ENCODE results near the gene ZBTB8B. TPM values are rescaled to one million over a fixed set of nuclear protein-coding genes. Genes with fewer than 3 reads are reported as not detected.
A peak's percentile ranks its signal among the peaks of the same experiment; 100 is the strongest.
"Not testable (repeated sequence)": the region's sequence is repeated elsewhere in the genome, so short reads cannot be mapped to it uniquely, and the experiment has no call there.

Gene ZBTB8B
- total RNA-seq, 1 experiment from 2014 or later = 1.9 TPM

GRCh38 chr1:32438136-32438535 lies 26.7 kb upstream of the ZBTB8B start:
- Histone ChIP-seq H4K91ac (ENCODE audit: insufficient read length, low read depth, low read length) (no peak overlapping the region), H3K4me2 (ENCODE audit: insufficient read depth, insufficient read length, low read length) (peak overlapping the region; percentile 29), H2BK120ac (ENCODE audit: low read depth, low read length, poor library complexity, severe bottlenecking) (no peak overlapping the region), H3K23me2 (ENCODE audit: insufficient read length, low read depth, low read length, poor library complexity, severe bottlenecking) (no peaks in the 10 kb centered on the region), H3K9ac (ENCODE audit: extremely low read depth, insufficient read length, low read length) (no peak overlapping the region), H3T11ph (ENCODE audit: low read length) (no peak overlapping the region), H3K23ac (ENCODE audit: insufficient read length, low read depth, low read length) (no peak overlapping the region), H3K79me2 (ENCODE audit: insufficient read depth, low read length) (no peaks in the 10 kb centered on the region), H3K4me1 (ENCODE audit: insufficient read depth, low read length) (no peaks in the 10 kb centered on the region; the same call in 1 of the 2 replicates), H3K56ac (ENCODE audit: insufficient read length, low read depth, low read length) (no peak overlapping the region), H3K14ac (ENCODE audit: insufficient read depth, low read length) (no peak overlapping the region), H3K9me3 (ENCODE audit: control insufficient read depth, low read depth, low read length) (no peaks in the 10 kb centered on the region), H4K8ac (replicated peaks; ENCODE audit: insufficient read length, low read depth, low read length) (no peak overlapping the region), H2AK5ac (ENCODE audit: insufficient read length, low read length) (no peak overlapping the region), H2AFZ (ENCODE audit: low read length) (no peak overlapping the region), H3K79me1 (ENCODE audit: insufficient read depth, low read depth, low read length, poor library complexity, severe bottlenecking) (no peaks in the 10 kb centered on the region), H4K20me1 (ENCODE audit: control insufficient read depth, insufficient read depth, insufficient read length) (no peaks in the 10 kb centered on the region), H2BK5ac (ENCODE audit: insufficient read length, low read length) (no peak overlapping the region), H4K5ac (ENCODE audit: insufficient read length, low read depth, low read length) (no peak overlapping the region), H2BK15ac (ENCODE audit: low read depth, low read length) (no peak overlapping the region), H3K18ac (ENCODE audit: insufficient read length, low read depth, low read length) (no peak overlapping the region), H2BK20ac (ENCODE audit: low read depth, low read length, poor library complexity, severe bottlenecking) (no peak overlapping the region), H3K27ac (ENCODE audit: insufficient read length, low read depth, low read length) (peak overlapping the region; percentile 69), H3K4ac (ENCODE audit: low read depth, low read length) (no peak overlapping the region), H2BK12ac (ENCODE audit: insufficient read length, low read depth, low read length) (no peak overlapping the region), H3K27me3 (ENCODE audit: insufficient read depth, low read length) (no peaks in the 10 kb centered on the region)
- Mint-ChIP-seq H3K27me3 (ENCODE audit: low read depth) (peaks cover under 1% of the 10 kb centered on the region; the same call in 1 of the 2 replicates), H3K27ac (peak overlapping the region in 1 of 3 experiments; percentile 99; a peak in 5 of 7 replicates), H3K4me1 (peaks cover 6 to 30% of the 10 kb centered on the region in 2 experiments), H3K9me3 (peaks cover 35 to 36% of the 10 kb centered on the region in 2 experiments), H3K36me3 (ENCODE audit: insufficient read depth in 1 of 3, low read depth in 3 of 3) (peaks cover 6 to 36% (median 20%) of the 10 kb centered on the region in 3 experiments; a peak in 6 of 7 replicates), H3K4me3 (peak overlapping the region; percentile 16 to 63; a peak in 4 of 5 replicates)
- DNase-seq = peak; percentile 72
- WGBS (ENCODE audit: extremely low coverage, insufficient read length, low lambda C conversion rate) = no CpG with 5 or more reads among the region's 1 CpG
- no peak for TF ChIP-seq CTCF (conservative IDR thresholded peaks at IDR 0.05)

DNA sequence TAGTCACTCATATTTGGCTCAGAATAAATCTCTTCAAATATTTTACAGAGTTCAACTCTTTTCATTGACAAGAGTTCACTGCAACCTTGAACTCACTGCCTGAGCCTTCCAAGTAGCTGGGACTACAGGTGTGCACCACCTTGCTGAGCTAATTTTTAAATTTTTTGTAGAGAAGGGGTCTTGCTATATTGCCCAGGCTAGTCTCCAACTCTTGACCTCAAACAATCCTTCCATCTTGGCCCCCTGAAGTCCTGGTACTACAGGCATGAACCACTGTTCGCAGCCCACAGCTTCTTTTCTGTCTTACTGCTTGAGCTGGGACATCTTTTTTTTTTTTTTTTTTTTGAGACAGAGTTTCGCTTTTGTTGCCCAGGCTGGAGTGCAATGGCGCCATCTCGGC lies 26.1 kb upstream of the ZBTB8B start:
- H4K20me1 ChIP-seq (ENCODE audit: control insufficient read depth, insufficient read depth, insufficient read length); H3K9me3 ChIP-seq (ENCODE audit: control insufficient read depth, low read depth, low read length); H2BK15ac ChIP-seq (ENCODE audit: low read depth, low read length); H2AFZ ChIP-seq (ENCODE audit: low read length); H3K27ac ChIP-seq (ENCODE audit: insufficient read length, low read depth, low read length); H2BK12ac ChIP-seq (ENCODE audit: insufficient read length, low read depth, low read length); H3K27me3 ChIP-seq (ENCODE audit: insufficient read depth, low read length); H3K79me2 ChIP-seq (ENCODE audit: insufficient read depth, low read length); H3K27me3 Mint-ChIP-seq (ENCODE audit: low read depth); H3K18ac ChIP-seq (ENCODE audit: insufficient read length, low read depth, low read length); H4K91ac ChIP-seq (ENCODE audit: insufficient read length, low read depth, low read length); H3K9ac ChIP-seq (ENCODE audit: extremely low read depth, insufficient read length, low read length); H4K8ac ChIP-seq (replicated peaks; ENCODE audit: insufficient read length, low read depth, low read length); H3K23ac ChIP-seq (ENCODE audit: insufficient read length, low read depth, low read length); H2BK120ac ChIP-seq (ENCODE audit: low read depth, low read length, poor library complexity, severe bottlenecking); H3K56ac ChIP-seq (ENCODE audit: insufficient read length, low read depth, low read length); H3K14ac ChIP-seq (ENCODE audit: insufficient read depth, low read length); H4K5ac ChIP-seq (ENCODE audit: insufficient read length, low read depth, low read length); H2BK5ac ChIP-seq (ENCODE audit: insufficient read length, low read length); H3K4ac ChIP-seq (ENCODE audit: low read depth, low read length); H2AK5ac ChIP-seq (ENCODE audit: insufficient read length, low read length); H3K23me2 ChIP-seq (ENCODE audit: insufficient read length, low read depth, low read length, poor library complexity, severe bottlenecking); H3K79me1 ChIP-seq (ENCODE audit: insufficient read depth, low read depth, low read length, poor library complexity, severe bottlenecking); DNase-seq; H3K4me1 ChIP-seq (ENCODE audit: insufficient read depth, low read length); H3K4me3 Mint-ChIP-seq; H3T11ph ChIP-seq (ENCODE audit: low read length); H3K4me2 ChIP-seq (ENCODE audit: insufficient read depth, insufficient read length, low read length): not testable (repeated sequence)
- H2BK20ac ChIP-seq (ENCODE audit: low read depth, low read length, poor library complexity, severe bottlenecking) = peak overlapping the region; percentile 95
- H3K9me3 Mint-ChIP-seq = peaks cover 35 to 36% of the 10 kb centered on the region in 2 experiments
- peaks cover 6 to 36% (median 20%) of the 10 kb centered on the region in 3 experiments; a peak in 6 of 7 replicates for H3K36me3 Mint-ChIP-seq (ENCODE audit: insufficient read depth in 1 of 3, low read depth in 3 of 3)
- no CpG with 5 or more reads among the region's 4 CpGs for WGBS (ENCODE audit: extremely low coverage, insufficient read length, low lambda C conversion rate)
- peaks cover 13 to 36% of the 10 kb centered on the region in 2 experiments for H3K4me1 Mint-ChIP-seq
- peak overlapping the region in 1 of 3 experiments; percentile 97; a peak in 5 of 7 replicates for H3K27ac Mint-ChIP-seq

Measured in H9 (cell line).